GM18526 (cell line): ENCODE data around the gene SOWAHB.

Experiments used
- POLR2A ChIP-seq: IDR thresholded peaks from 3 replicates; pipeline ENCODE4 v1.6.1; 2011; ENCODE audit not compliant: insufficient read length; ENCODE audit errors: extremely low read depth

The SOWAHB gene

GRCh38 chr4:76902233-76902890 lies 4.4 kb upstream of the SOWAHB start:
- no peak for TF ChIP-seq POLR2A

GRCh38 chr4:76898949-76899645 lies 1.2 kb upstream of the SOWAHB start:
- no peak for TF ChIP-seq POLR2A

- TF ChIP-seq POLR2A, result no peak
Measured at GRCh38 chr4:76898385-76898692, 395 bp upstream of the SOWAHB start.

GRCh38 chr4:76896614-76897535 lies 1.1 kb downstream of the SOWAHB start:
- no peak for TF ChIP-seq POLR2A

- TF ChIP-seq POLR2A, result no peak
Measured at GRCh38 chr4:76896048-76896447, 1.9 kb downstream of the SOWAHB start.

GRCh38 chr4:76895619-76896018 lies 2.3 kb downstream of the SOWAHB start:
- TF ChIP-seq POLR2A, result no peak

- no peak for TF ChIP-seq POLR2A
Measured at GRCh38 chr4:76894537-76895255, 3.2 kb downstream of the SOWAHB start.

- no peak for TF ChIP-seq POLR2A
Measured at GRCh38 chr4:76892601-76893000, 5.3 kb downstream of the SOWAHB start.

- no peak for TF ChIP-seq POLR2A
Measured at GRCh38 chr4:76892001-76892400, 5.9 kb downstream of the SOWAHB start.

GRCh38 chr4:76886848-76887441 lies 11.0 kb downstream of the SOWAHB start:
- no peak for TF ChIP-seq POLR2A

GRCh38 chr4:76886214-76886613 lies 11.7 kb downstream of the SOWAHB start:
- TF ChIP-seq POLR2A, result no peak

GRCh38 chr4:76883147-76883546 lies 14.8 kb downstream of the SOWAHB start:
- TF ChIP-seq POLR2A, result no peak

- TF ChIP-seq POLR2A, result no peak
Measured at GRCh38 chr4:76882630-76883029, 15.3 kb downstream of the SOWAHB start.

- TF ChIP-seq POLR2A, result no peak
Measured at GRCh38 chr4:76881375-76881774, 16.6 kb downstream of the SOWAHB start.
